ENCODE data around the gene CD7.

CD7 gene

GRCh38 chr17:82330322-82331239, 13.2 kb upstream of the CD7 start:
- Histone ChIP-seq H3K4me1 (ENCODE audit: control insufficient read depth in 2 of 2, insufficient read depth in 1 of 2, low read depth in 1 of 2, low read length in 2 of 2) (peaks cover 23 to 34% of the 10 kb centered on the region in 2 donors), H4K91ac (ENCODE audit: low read depth, low read length, poor library complexity) (no peak overlapping the region), H3K27ac (replicated peaks; ENCODE audit: low read length) (no peak overlapping the region), H3K79me1 (ENCODE audit: low read depth, low read length) (peaks cover 4% of the 10 kb centered on the region), H2BK120ac (ENCODE audit: low read depth, low read length) (no peak overlapping the region), H3K18ac (ENCODE audit: low read length) (peak overlapping the region; percentile 88), H3K4ac (ENCODE audit: low read length) (no peak overlapping the region), H4K8ac (ENCODE audit: low read depth, low read length) (no peak overlapping the region), H2BK15ac (ENCODE audit: low read length) (peak overlapping the region; percentile 79), H3K27me3 (ENCODE audit: control insufficient read depth in 3 of 3, insufficient read depth in 3 of 3, low read depth in 1 of 3, low read length in 3 of 3) (peaks cover 16 to 98% (median 37%) of the 10 kb centered on the region in 3 experiments), H3K36me3 (replicated peaks in 1 of 2; ENCODE audit: control insufficient read depth in 2 of 2, insufficient read depth in 2 of 2, low read length in 2 of 2) (no peaks in the 10 kb centered on the region), H2BK5ac (ENCODE audit: low read length) (no peak overlapping the region), H3K4me3 (ENCODE audit: low read length in 2 of 2) (peak overlapping the region in 1 of 2 donors; percentile 9), H3K9ac (ENCODE audit: low read depth, low read length, poor library complexity) (peak overlapping the region; percentile 40), H2BK12ac (ENCODE audit: low read length) (peak overlapping the region; percentile 87), H3K23ac (ENCODE audit: low read depth, low read length, poor library complexity) (peak overlapping the region; percentile 32), H2AFZ (ENCODE audit: low read length) (no peak overlapping the region), H2AK5ac (ENCODE audit: low read depth, low read length) (peak overlapping the region; percentile 66), H3K4me2 (ENCODE audit: insufficient read depth, low read length, poor library complexity, severe bottlenecking) (peak overlapping the region; percentile 4), H3K14ac (ENCODE audit: low read length) (peak overlapping the region; percentile 33), H3K9me3 (replicated peaks in 1 of 2; ENCODE audit: control insufficient read depth in 2 of 2, insufficient read depth in 1 of 2, low read depth in 1 of 2, low read length in 2 of 2) (peaks cover 0 to 2% of the 10 kb centered on the region in 2 donors)
- no CpG with 5 or more reads among the region's 28 CpGs for WGBS, 2 donors (ENCODE audit: extremely low coverage in 2 of 2, insufficient read length in 2 of 2, insufficient replicate concordance in 1 of 2)
- no peak for DNase-seq (ENCODE audit: low spot score)

GRCh38 chr17:82329683-82330321, 12.4 kb upstream of the CD7 start:
- Histone ChIP-seq H3K27ac (replicated peaks; ENCODE audit: low read length) (no peak overlapping the region), H2AFZ (ENCODE audit: low read length) (no peak overlapping the region), H3K36me3 (replicated peaks in 1 of 2; ENCODE audit: control insufficient read depth in 2 of 2, insufficient read depth in 2 of 2, low read length in 2 of 2) (no peaks in the 10 kb centered on the region), H3K23ac (ENCODE audit: low read depth, low read length, poor library complexity) (no peak overlapping the region), H3K18ac (ENCODE audit: low read length) (no peak overlapping the region), H3K4me3 (ENCODE audit: low read length in 2 of 2) (no peak overlapping the region), H2BK120ac (ENCODE audit: low read depth, low read length) (no peak overlapping the region), H2BK5ac (ENCODE audit: low read length) (peak overlapping the region; percentile 35), H3K14ac (ENCODE audit: low read length) (no peak overlapping the region), H2BK12ac (ENCODE audit: low read length) (peak overlapping the region; percentile 73), H3K27me3 (ENCODE audit: control insufficient read depth in 3 of 3, insufficient read depth in 3 of 3, low read depth in 1 of 3, low read length in 3 of 3) (peaks cover 16 to 98% (median 30%) of the 10 kb centered on the region in 3 experiments), H3K9me3 (replicated peaks in 1 of 2; ENCODE audit: control insufficient read depth in 2 of 2, insufficient read depth in 1 of 2, low read depth in 1 of 2, low read length in 2 of 2) (peaks cover 0 to 2% of the 10 kb centered on the region in 2 donors), H2AK5ac (ENCODE audit: low read depth, low read length) (peak overlapping the region; percentile 66), H4K91ac (ENCODE audit: low read depth, low read length, poor library complexity) (no peak overlapping the region), H3K4me2 (ENCODE audit: insufficient read depth, low read length, poor library complexity, severe bottlenecking) (no peak overlapping the region), H3K4me1 (ENCODE audit: control insufficient read depth in 2 of 2, insufficient read depth in 1 of 2, low read depth in 1 of 2, low read length in 2 of 2) (peaks cover 24 to 34% of the 10 kb centered on the region in 2 donors), H4K8ac (ENCODE audit: low read depth, low read length) (no peak overlapping the region), H3K9ac (ENCODE audit: low read depth, low read length, poor library complexity) (peak overlapping the region; percentile 40), H3K79me1 (ENCODE audit: low read depth, low read length) (peaks cover 4% of the 10 kb centered on the region), H2BK15ac (ENCODE audit: low read length) (peak overlapping the region; percentile 79), H3K4ac (ENCODE audit: low read length) (no peak overlapping the region)
- WGBS, 2 donors (ENCODE audit: extremely low coverage in 2 of 2, insufficient read length in 2 of 2, insufficient replicate concordance in 1 of 2), result no CpG with 5 or more reads among the region's 19 CpGs
- DNase-seq (ENCODE audit: low spot score), result no peak

GRCh38 chr17:82328994-82329507, 11.6 kb upstream of the CD7 start:
- peak overlapping the region; percentile 87 for H3K14ac ChIP-seq (ENCODE audit: low read length)
- no peaks in the 10 kb centered on the region for H3K36me3 ChIP-seq (replicated peaks in 1 of 2; ENCODE audit: control insufficient read depth in 2 of 2, insufficient read depth in 2 of 2, low read length in 2 of 2)
- no peak overlapping the region for H4K91ac ChIP-seq (ENCODE audit: low read depth, low read length, poor library complexity)
- H3K23ac ChIP-seq (ENCODE audit: low read depth, low read length, poor library complexity), result peak overlapping the region; percentile 85
- WGBS, 2 donors (ENCODE audit: extremely low coverage in 2 of 2, insufficient read length in 2 of 2, insufficient replicate concordance in 1 of 2), result no CpG with 5 or more reads among the region's 15 CpGs
- peaks cover 21 to 32% of the 10 kb centered on the region in 2 donors for H3K4me1 ChIP-seq (ENCODE audit: control insufficient read depth in 2 of 2, insufficient read depth in 1 of 2, low read depth in 1 of 2, low read length in 2 of 2)
- peak overlapping the region; percentile 35 for H2BK5ac ChIP-seq (ENCODE audit: low read length)
- no peak overlapping the region for H3K4me2 ChIP-seq (ENCODE audit: insufficient read depth, low read length, poor library complexity, severe bottlenecking)
- peaks cover 4% of the 10 kb centered on the region for H3K79me1 ChIP-seq (ENCODE audit: low read depth, low read length)
- H2BK12ac ChIP-seq (ENCODE audit: low read length), result peak overlapping the region; percentile 94
- peak overlapping the region; percentile 98 for H2AK5ac ChIP-seq (ENCODE audit: low read depth, low read length)
- H3K9me3 ChIP-seq (replicated peaks in 1 of 2; ENCODE audit: control insufficient read depth in 2 of 2, insufficient read depth in 1 of 2, low read depth in 1 of 2, low read length in 2 of 2), result peaks cover 0 to 2% of the 10 kb centered on the region in 2 donors
- H3K9ac ChIP-seq (ENCODE audit: low read depth, low read length, poor library complexity), result no peak overlapping the region
- DNase-seq (ENCODE audit: low spot score), result no peak
- H4K8ac ChIP-seq (ENCODE audit: low read depth, low read length), result no peak overlapping the region
- no peak overlapping the region for H3K4ac ChIP-seq (ENCODE audit: low read length)
- no peak overlapping the region for H3K4me3 ChIP-seq (ENCODE audit: low read length in 2 of 2)
- peak overlapping the region; percentile 33 for H2BK15ac ChIP-seq (ENCODE audit: low read length)
- no peak overlapping the region for H3K27ac ChIP-seq (replicated peaks; ENCODE audit: low read length)
- no peak overlapping the region for H2AFZ ChIP-seq (ENCODE audit: low read length)
- no peak overlapping the region for H3K18ac ChIP-seq (ENCODE audit: low read length)
- peaks cover 16 to 96% (median 23%) of the 10 kb centered on the region in 3 experiments for H3K27me3 ChIP-seq (ENCODE audit: control insufficient read depth in 3 of 3, insufficient read depth in 3 of 3, low read depth in 1 of 3, low read length in 3 of 3)
- H2BK120ac ChIP-seq (ENCODE audit: low read depth, low read length), result no peak overlapping the region

All from neuronal stem cell (in vitro differentiated cells).